H9 (cell line): ENCODE measurements around the gene PTEN. TPM values are rescaled to one million over a fixed set of nuclear protein-coding genes. Genes with fewer than 3 reads are reported as not detected.
A peak's percentile ranks its signal among the peaks of the same experiment; 100 is the strongest.

Source experiments
- DNase-seq: peaks from one replicate; pipeline ENCODE4 v3.0.0-alpha.2; 2017
- H2AFZ ChIP-seq: one replicate; pipeline ENCODE4 v1.6.1; 2013; ENCODE audit warnings: mild to moderate bottlenecking, low read length, control low read depth, moderate library complexity
- H2AK5ac ChIP-seq: 2 replicates; pipeline ENCODE4 v1.6.1; 2013; ENCODE audit warnings: low read length, control low read depth, mixed read lengths; ENCODE audit not compliant: insufficient read length
- H2BK120ac ChIP-seq: one replicate; pipeline ENCODE4 v1.6.1; 2013; ENCODE audit warnings: low read depth, mild to moderate bottlenecking, low read length, control low read depth, inconsistent platforms; ENCODE audit not compliant: poor library complexity, severe bottlenecking
- H2BK12ac ChIP-seq: 2 replicates; pipeline ENCODE4 v1.6.1; 2013; ENCODE audit warnings: low read length, control low read depth, mixed read lengths, low read depth; ENCODE audit not compliant: insufficient read length
- H2BK15ac ChIP-seq: 2 replicates; pipeline ENCODE4 v1.6.1; 2013; ENCODE audit warnings: low read depth, low read length, control low read depth
- H2BK20ac ChIP-seq: one replicate; pipeline ENCODE4 v1.6.1; 2013; ENCODE audit warnings: low read depth, mild to moderate bottlenecking, low read length, control low read depth, inconsistent platforms; ENCODE audit not compliant: poor library complexity, severe bottlenecking
- H2BK5ac ChIP-seq: 2 replicates; pipeline ENCODE4 v1.6.1; 2013; ENCODE audit warnings: low read length, control low read depth, mixed read lengths; ENCODE audit not compliant: insufficient read length
- H3K14ac ChIP-seq: 2 replicates; pipeline ENCODE4 v1.6.1; 2013; ENCODE audit warnings: low read length, control low read depth; ENCODE audit not compliant: insufficient read depth
- H3K18ac ChIP-seq: 2 replicates; pipeline ENCODE4 v1.6.1; 2013; ENCODE audit warnings: low read depth, mild to moderate bottlenecking, mixed read lengths, low read length, control low read depth; ENCODE audit not compliant: insufficient read length
- H3K23ac ChIP-seq: 2 replicates; pipeline ENCODE4 v1.6.1; 2013; ENCODE audit warnings: low read length, control low read depth, mixed read lengths, low read depth; ENCODE audit not compliant: insufficient read length
- H3K23me2 ChIP-seq: 2 replicates; pipeline ENCODE4 v1.6.1; 2013; ENCODE audit warnings: low read depth, mild to moderate bottlenecking, mixed read lengths, low read length, control low read depth; ENCODE audit not compliant: insufficient read length, poor library complexity, severe bottlenecking
- H3K27ac ChIP-seq: 2 replicates; pipeline ENCODE4 v1.5.1; 2013; ENCODE audit warnings: low read length, control low read depth, mixed read lengths, low read depth; ENCODE audit not compliant: insufficient read length
- H3K27me3 ChIP-seq: 2 replicates; pipeline ENCODE4 v1.6.1; 2013; ENCODE audit warnings: low read length, control low read depth, inconsistent platforms; ENCODE audit not compliant: insufficient read depth
- H3K4ac ChIP-seq: 2 replicates; pipeline ENCODE4 v1.6.1; 2013; ENCODE audit warnings: low read depth, mild to moderate bottlenecking, control low read depth, inconsistent platforms, low read length, moderate library complexity
- H3K4me1 ChIP-seq: 2 replicates; pipeline ENCODE4 v1.6.1; 2013; ENCODE audit warnings: low read length, control low read depth, inconsistent platforms; ENCODE audit not compliant: insufficient read depth
- H3K4me2 ChIP-seq: 2 replicates; pipeline ENCODE4 v1.6.1; 2013; ENCODE audit warnings: low read length, control low read depth, mixed read lengths; ENCODE audit not compliant: insufficient read length, insufficient read depth
- H3K56ac ChIP-seq: 2 replicates; pipeline ENCODE4 v1.6.1; 2013; ENCODE audit warnings: low read depth, mild to moderate bottlenecking, mixed read lengths, low read length, control low read depth; ENCODE audit not compliant: insufficient read length
- H3K79me1 ChIP-seq: 2 replicates; pipeline ENCODE4 v1.6.1; 2013; ENCODE audit warnings: low read depth, mild to moderate bottlenecking, moderate library complexity, low read length, control low read depth, inconsistent platforms; ENCODE audit not compliant: insufficient read depth, poor library complexity, severe bottlenecking
- H3K79me2 ChIP-seq: 2 replicates; pipeline ENCODE4 v1.6.1; 2013; ENCODE audit warnings: low read length, control low read depth, inconsistent platforms; ENCODE audit not compliant: insufficient read depth
- H3K9ac ChIP-seq: 2 replicates; pipeline ENCODE4 v1.6.1; 2013; ENCODE audit warnings: low read length, control low read depth, mixed read lengths; ENCODE audit not compliant: insufficient read length; ENCODE audit errors: extremely low read depth
- H3K9me3 ChIP-seq: one replicate; pipeline ENCODE4 v1.6.1; 2013; ENCODE audit warnings: low read depth, low read length, inconsistent platforms; ENCODE audit not compliant: control insufficient read depth
- H3T11ph ChIP-seq: one replicate; pipeline ENCODE4 v1.6.1; 2013; ENCODE audit warnings: mild to moderate bottlenecking, low read length, control low read depth, inconsistent platforms
- H4K20me1 ChIP-seq: one replicate; pipeline ENCODE4 v1.6.1; 2013; ENCODE audit not compliant: control insufficient read depth, insufficient read length, insufficient read depth
- H4K5ac ChIP-seq: 2 replicates; pipeline ENCODE4 v1.6.1; 2013; ENCODE audit warnings: low read depth, mild to moderate bottlenecking, mixed read lengths, low read length, control low read depth; ENCODE audit not compliant: insufficient read length
- H4K8ac ChIP-seq: replicated peaks from 2 replicates; pipeline ENCODE4 v1.6.1; 2013; ENCODE audit warnings: low read length, control low read depth, mixed read lengths, low read depth; ENCODE audit not compliant: insufficient read length
- H4K91ac ChIP-seq: 2 replicates; pipeline ENCODE4 v1.6.1; 2013; ENCODE audit warnings: low read depth, mild to moderate bottlenecking, moderate library complexity, mixed read lengths, low read length, control low read depth; ENCODE audit not compliant: insufficient read length
- H3K27ac Mint-ChIP-seq, 3 experiments: 2 replicates in 2 of 3; 3 replicates in 1 of 3; pipeline ENCODE4 v1.8.0; 2020 to 2021; ENCODE audit warnings: mixed read lengths in 3 of 3, mild to moderate bottlenecking in 1 of 3, moderate library complexity in 1 of 3
- H3K27me3 Mint-ChIP-seq: 2 replicates; pipeline ENCODE4 v1.8.0; 2021; ENCODE audit warnings: low read depth, mild to moderate bottlenecking, moderate library complexity, mixed read lengths
- H3K36me3 Mint-ChIP-seq, 3 experiments: 2 replicates in 2 of 3; 3 replicates in 1 of 3; pipeline ENCODE4 v1.8.0; 2020 to 2021; ENCODE audit warnings: low read depth in 3 of 3, mixed read lengths in 3 of 3; ENCODE audit not compliant: insufficient read depth in 1 of 3
- H3K4me1 Mint-ChIP-seq, 2 experiments: 2 replicates each; pipeline ENCODE4 v1.8.0; 2020; ENCODE audit warnings: mixed read lengths in 2 of 2
- H3K4me3 Mint-ChIP-seq, 2 experiments: 2 replicates in 1 of 2; 3 replicates in 1 of 2; pipeline ENCODE4 v1.8.0; 2020 to 2021; ENCODE audit warnings: mild to moderate bottlenecking in 2 of 2, mixed read lengths in 2 of 2, moderate library complexity in 1 of 2
- H3K9me3 Mint-ChIP-seq, 2 experiments: 2 replicates in 1 of 2; 3 replicates in 1 of 2; pipeline ENCODE4 v1.8.0; 2020; ENCODE audit warnings: mild to moderate bottlenecking in 2 of 2, mixed read lengths in 2 of 2, moderate library complexity in 1 of 2
- CTCF ChIP-seq: fragments of 200-600 bp; sonication (generic); conservative IDR thresholded peaks from 3 replicates; pipeline ENCODE4 v1.8.0; 2021; ENCODE audit warnings: antibody characterized with exemption, mild to moderate bottlenecking
- whole genome bisulfite sequencing: extraction: QIAGEN DNeasy Blood & Tissue Kit; methylation state at CpG from one replicate; pipeline ENCODE4 v1.1.7; 2013; ENCODE audit warnings: missing lambda C conversion rate, low lambda C conversion rate, mixed read lengths; ENCODE audit not compliant: insufficient read length; ENCODE audit errors: extremely low coverage; 5-methylcytosine and 5-hydroxymethylcytosine counted together
- total RNA-seq: library from RNA; stranded (reverse); gene quantifications from 2 replicates; pipeline ENCODE4 v1.2.1, GENCODE V29; 2021

Gene PTEN
- total RNA-seq, 1 experiment from 2014 or later, result 52.8 TPM

- no peak for DNase-seq
- H2BK120ac ChIP-seq, result no peak overlapping the region
- TF ChIP-seq CTCF, result no peak
- no peaks in the 10 kb centered on the region for H3K4me1 ChIP-seq
- H3K23ac ChIP-seq, result no peak overlapping the region
- H3K9ac ChIP-seq, result no peak overlapping the region
- H2BK15ac ChIP-seq, result no peak overlapping the region
- Mint-ChIP-seq H3K27ac (peak overlapping the region in 2 of 3 experiments; percentile 10 to 11; a peak in 1 of 7 replicates), H3K9me3 (no peaks in the 10 kb centered on the region), H3K27me3 (no peaks in the 10 kb centered on the region), H3K4me1 (peaks cover 10 to 15% of the 10 kb centered on the region in 2 experiments), H3K36me3 (peaks cover 0 to 6% (median 5%) of the 10 kb centered on the region in 3 experiments; a peak in 4 of 7 replicates), H3K4me3 (no peak overlapping the region)
- no peak overlapping the region for H3K27ac ChIP-seq
- no peak overlapping the region for H3T11ph ChIP-seq
- H3K56ac ChIP-seq, result no peak overlapping the region
- no CpG with 5 or more reads among the region's 6 CpGs for WGBS
- H4K5ac ChIP-seq, result no peak overlapping the region
- H3K18ac ChIP-seq, result no peak overlapping the region
- H3K9me3 ChIP-seq, result no peaks in the 10 kb centered on the region
- no peak overlapping the region for H3K4me2 ChIP-seq
- H2AFZ ChIP-seq, result no peak overlapping the region
- H3K79me2 ChIP-seq, result no peaks in the 10 kb centered on the region
- no peak overlapping the region for H3K4ac ChIP-seq
- no peak overlapping the region for H2BK20ac ChIP-seq
- H2BK5ac ChIP-seq, result no peak overlapping the region
- H3K79me1 ChIP-seq, result no peaks in the 10 kb centered on the region
- no peak overlapping the region for H2BK12ac ChIP-seq
- H3K27me3 ChIP-seq, result no peaks in the 10 kb centered on the region
- H2AK5ac ChIP-seq, result no peak overlapping the region
- H4K8ac ChIP-seq, result no peak overlapping the region
- no peaks in the 10 kb centered on the region for H3K23me2 ChIP-seq
- H3K14ac ChIP-seq, result no peak overlapping the region
- H4K20me1 ChIP-seq, result no peaks in the 10 kb centered on the region
- no peak overlapping the region for H4K91ac ChIP-seq
These were observed 82.6 kb downstream of the PTEN start for GRCh38 chr10:87945984-87946383.
